Caco-2 (cell line): Measurements from ENCODE around the gene TBXA2R. TPM values are rescaled to one million over a fixed set of nuclear protein-coding genes. Genes with fewer than 3 reads are reported as not detected.
"Not testable (repeated sequence)": the region's sequence is repeated elsewhere in the genome, so short reads cannot be mapped to it uniquely, and the experiment has no call there.

Experiments used
- BruUV-seq: library from RNA; stranded (reverse); fragments of 400-500 nt; replicated peaks from 2 replicates; lab custom pipeline; 2021; lab: Mats Ljungman, UMichigan
- CTCF ChIA-PET: fragments of 300-600 bp; sonication (Branson Sonifier 250); formaldehyde crosslinking; loops from one replicate; lab custom pipeline; 2022; ENCODE audit warnings: antibody characterized with exemption; lab: Charles Lee
- POLR2A ChIA-PET: fragments of 300-600 bp; sonication (Branson Sonifier 250); formaldehyde crosslinking; loops from one replicate; lab custom pipeline; 2022; ENCODE audit warnings: antibody characterized with exemption; lab: Charles Lee
- DNase-seq, 2 experiments: peaks; one replicate each; pipeline versions ENCODE4 v3.0.0 to v3.0.0-alpha.2; 2020 to 2022
- H3K27me3 ChIP-seq: replicated peaks from 2 replicates; pipeline ENCODE4 v1.6.0; 2011; ENCODE audit warnings: low read length; ENCODE audit not compliant: control insufficient read depth, insufficient read depth
- H3K36me3 ChIP-seq: 2 replicates; pipeline ENCODE4 v1.5.1; 2011; ENCODE audit warnings: low read length; ENCODE audit not compliant: control insufficient read depth, insufficient read depth
- H3K4me1 ChIP-seq: fragments of 250-450 bp; sonication (Bioruptor Pico); 2 replicates; pipeline ENCODE4 v1.5.1; 2020; ENCODE audit warnings: mild to moderate bottlenecking
- H3K4me3 ChIP-seq: 2 replicates; pipeline ENCODE4 v1.5.1; 2011; ENCODE audit warnings: low read depth, mild to moderate bottlenecking, control low read depth, low read length
- H3K9me3 ChIP-seq: fragments of 250-450 bp; sonication (Bioruptor Pico); 2 replicates; pipeline ENCODE4 v1.5.1; 2020; ENCODE audit warnings: mild to moderate bottlenecking, moderate library complexity
- H3K27ac Mint-ChIP-seq: one replicate; pipeline ENCODE4 v1.8.0; 2022; ENCODE audit warnings: mixed read lengths; ENCODE audit not compliant: unreplicated experiment
- H3K27me3 Mint-ChIP-seq: one replicate; pipeline ENCODE4 v1.8.0; 2022; ENCODE audit warnings: mixed read lengths; ENCODE audit not compliant: insufficient read depth, unreplicated experiment
- H3K36me3 Mint-ChIP-seq: one replicate; pipeline ENCODE4 v1.8.0; 2022; ENCODE audit warnings: mild to moderate bottlenecking, mixed read lengths; ENCODE audit not compliant: insufficient read depth, unreplicated experiment
- H3K4me1 Mint-ChIP-seq: one replicate; pipeline ENCODE4 v1.8.0; 2022; ENCODE audit warnings: low read depth, mixed read lengths; ENCODE audit not compliant: unreplicated experiment
- H3K4me3 Mint-ChIP-seq: one replicate; pipeline ENCODE4 v1.8.0; 2022; ENCODE audit warnings: mild to moderate bottlenecking, moderate library complexity, mixed read lengths; ENCODE audit not compliant: unreplicated experiment
- H3K9me3 Mint-ChIP-seq: one replicate; pipeline ENCODE4 v1.8.0; 2022; ENCODE audit warnings: mixed read lengths; ENCODE audit not compliant: unreplicated experiment
- CTCF ChIP-seq, 2 experiments: fragments of 200-600 bp in 1 of 2; IDR thresholded peaks; 1 replicate in 1 of 2; 2 replicates in 1 of 2; pipeline versions ENCODE4 v1.5.1 to v1.8.0; 2011 to 2022; ENCODE audit warnings: antibody characterized with exemption in 1 of 2, control low read depth in 1 of 2, inconsistent platforms in 1 of 2, low read depth in 1 of 2, low read length in 1 of 2, mild to moderate bottlenecking in 1 of 2, moderate library complexity in 1 of 2; ENCODE audit not compliant: insufficient read depth in 1 of 2, severe bottlenecking in 1 of 2, unreplicated experiment in 1 of 2
- intact Hi-C: fragments of 100-400 bp; cut with micrococcal nuclease; formaldehyde crosslinking; loops from one replicate; pipeline ENCODE4 v1.10.0; 2022; ENCODE audit not compliant: unreplicated experiment
- total RNA-seq: library from RNA; stranded (reverse); gene quantifications from 2 replicates; pipeline ENCODE4 v1.2.3, GENCODE V29; 2022

TBXA2R gene
- total RNA-seq, 1 experiment from 2014 or later: 0.11 TPM

DNA sequence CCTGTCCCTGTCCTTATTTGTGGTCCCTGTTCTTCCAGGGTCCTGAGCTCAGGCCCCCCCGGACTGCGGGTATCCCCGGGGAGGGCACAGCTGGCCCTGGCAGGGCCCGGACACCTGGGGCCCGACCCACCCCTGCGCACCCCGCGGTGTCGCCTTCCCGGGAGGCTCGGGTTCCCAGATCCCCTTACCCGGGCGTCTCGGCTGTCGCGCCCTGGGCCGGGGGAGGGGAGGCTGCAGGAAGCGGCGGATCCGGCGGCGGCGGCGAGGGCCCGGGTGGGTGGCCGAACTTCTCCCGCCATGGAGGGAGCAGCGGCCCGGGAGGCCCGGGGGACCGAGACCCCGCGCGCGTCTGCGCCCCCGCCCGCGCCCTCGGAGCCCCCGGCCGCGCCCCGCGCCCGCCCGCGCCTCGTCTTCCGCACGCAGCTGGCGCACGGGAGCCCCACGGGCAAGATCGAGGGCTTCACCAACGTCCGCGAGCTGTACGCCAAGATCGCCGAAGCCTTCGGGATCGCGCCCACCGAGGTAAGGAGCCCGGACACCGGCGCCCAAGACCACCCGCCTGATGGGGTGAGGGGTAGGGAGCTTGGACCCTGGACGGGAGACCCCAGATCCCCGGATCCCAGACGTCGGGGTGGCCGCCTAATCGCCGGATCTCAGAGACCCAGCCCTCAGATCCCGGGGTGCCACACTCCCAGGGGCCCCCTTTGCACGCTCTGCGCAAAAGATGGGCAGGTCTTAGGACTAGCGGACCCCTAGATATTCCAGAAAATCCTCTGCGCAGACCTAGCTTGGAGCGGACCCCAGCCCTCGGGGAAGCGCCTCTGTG is 21.2 kb downstream of the TBXA2R start, which contains the start of gene GIPC3:
Gene GIPC3, plus strand, starts transcription at position 178 of the 826 bp plus-strand sequence. Its CDS starts 120 bp downstream, at position 298.
- H3K36me3 ChIP-seq: no peaks in the 10 kb centered on the region
- no peak for TF ChIP-seq CTCF (IDR thresholded peaks at IDR 0.05; ENCODE audit: insufficient read depth in 1 of 2, low read depth in 1 of 2, low read length in 1 of 2, severe bottlenecking in 1 of 2, unreplicated experiment in 1 of 2)
- H3K4me1 ChIP-seq: no peaks in the 10 kb centered on the region
- intact Hi-C loops: no loop called here
- Mint-ChIP-seq H3K27ac (no peak within 1 kb of the TSS), H3K27me3 (peaks cover 3% of the 10 kb centered on the region), H3K36me3 (no peaks in the 10 kb centered on the region), H3K4me3 (no peak within 1 kb of the TSS), H3K4me1 (no peaks in the 10 kb centered on the region), H3K9me3 (no peaks in the 10 kb centered on the region)
- H3K27me3 ChIP-seq: no peaks in the 10 kb centered on the region
- no peak within 1 kb of the TSS for H3K4me3 ChIP-seq
- CTCF ChIA-PET: interaction anchor here (0.6 kb wide), 1 partner anchor 161 kb away, joined by 9 read pairs; no protein-coding TSS in a partner anchor
- no TSS peak for BruUV-seq
- H3K9me3 ChIP-seq: no peaks in the 10 kb centered on the region
- POLR2A ChIA-PET: no interaction called here
- DNase-seq: no peak

- POLR2A ChIA-PET, H3K9me3 ChIP-seq, intact Hi-C loops, H3K27me3 Mint-ChIP-seq, H3K4me3 Mint-ChIP-seq, BruUV-seq, DNase-seq, H3K36me3 Mint-ChIP-seq, H3K4me3 ChIP-seq, H3K27ac Mint-ChIP-seq, H3K9me3 Mint-ChIP-seq, H3K27me3 ChIP-seq, H3K36me3 ChIP-seq, H3K4me1 ChIP-seq, H3K4me1 Mint-ChIP-seq: not testable (repeated sequence)
- CTCF ChIA-PET: interaction anchor here (0.6 kb wide), 1 partner anchor 146 kb away, joined by 6 read pairs; no protein-coding TSS in a partner anchor
Measured at GRCh38 chr19:3584036-3584802, 22.5 kb downstream of the TBXA2R start.

GRCh38 chr19:3581792-3582191 is 24.9 kb downstream of the TBXA2R start:
- H3K4me1 Mint-ChIP-seq, CTCF ChIA-PET, H3K9me3 ChIP-seq, DNase-seq, H3K4me3 ChIP-seq, POLR2A ChIA-PET, BruUV-seq, intact Hi-C loops, H3K36me3 Mint-ChIP-seq, H3K27me3 Mint-ChIP-seq, H3K4me1 ChIP-seq, H3K4me3 Mint-ChIP-seq, H3K27ac Mint-ChIP-seq, H3K27me3 ChIP-seq, H3K9me3 Mint-ChIP-seq, H3K36me3 ChIP-seq: not testable (repeated sequence)
